PC-9 (cell line): ENCODE measurements around the gene LRRK1.

Experiments
- EZH2 ChIP-seq: fragments of 200-600 bp; sonication (generic); IDR thresholded peaks from 2 replicates; pipeline ENCODE4 v1.8.0; 2017; ENCODE audit warnings: antibody characterized with exemption, low read depth
- TF ChIP-seq, protein P1 (sequence below): fragments of 200-600 bp; sonication (generic); conservative IDR thresholded peaks from 2 replicates; pipeline ENCODE4 v1.6.1; 2017; ENCODE audit warnings: mixed run types, antibody characterized with exemption, mild to moderate bottlenecking, moderate library complexity

GRCh38 chr15:100890051-100890720 lies 29.0 kb upstream of the LRRK1 start:
- TF ChIP-seq, protein P1, sequence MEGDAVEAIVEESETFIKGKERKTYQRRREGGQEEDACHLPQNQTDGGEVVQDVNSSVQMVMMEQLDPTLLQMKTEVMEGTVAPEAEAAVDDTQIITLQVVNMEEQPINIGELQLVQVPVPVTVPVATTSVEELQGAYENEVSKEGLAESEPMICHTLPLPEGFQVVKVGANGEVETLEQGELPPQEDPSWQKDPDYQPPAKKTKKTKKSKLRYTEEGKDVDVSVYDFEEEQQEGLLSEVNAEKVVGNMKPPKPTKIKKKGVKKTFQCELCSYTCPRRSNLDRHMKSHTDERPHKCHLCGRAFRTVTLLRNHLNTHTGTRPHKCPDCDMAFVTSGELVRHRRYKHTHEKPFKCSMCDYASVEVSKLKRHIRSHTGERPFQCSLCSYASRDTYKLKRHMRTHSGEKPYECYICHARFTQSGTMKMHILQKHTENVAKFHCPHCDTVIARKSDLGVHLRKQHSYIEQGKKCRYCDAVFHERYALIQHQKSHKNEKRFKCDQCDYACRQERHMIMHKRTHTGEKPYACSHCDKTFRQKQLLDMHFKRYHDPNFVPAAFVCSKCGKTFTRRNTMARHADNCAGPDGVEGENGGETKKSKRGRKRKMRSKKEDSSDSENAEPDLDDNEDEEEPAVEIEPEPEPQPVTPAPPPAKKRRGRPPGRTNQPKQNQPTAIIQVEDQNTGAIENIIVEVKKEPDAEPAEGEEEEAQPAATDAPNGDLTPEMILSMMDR, result no peak
- TF ChIP-seq EZH2, result no peak
